HEK293 (cell line): ENCODE results near the gene BORA.

Source experiments
- MYNN ChIP-seq: fragments of 450-650 bp; formaldehyde crosslinking; IDR thresholded peaks from 2 replicates; pipeline ENCODE4 v1.5.1; 2016; ENCODE audit warnings: missing biosample characterization, missing genetic modification characterization, borderline replicate concordance
- SALL2 ChIP-seq: fragments of 450-650 bp; formaldehyde crosslinking; IDR thresholded peaks from 2 replicates; pipeline ENCODE4 v1.5.0; 2017; ENCODE audit warnings: missing biosample characterization, mild to moderate bottlenecking, missing genetic modification characterization, borderline replicate concordance
- TCF7L2 ChIP-seq: IDR thresholded peaks from 2 replicates; pipeline ENCODE4 v1.6.1; 2011; ENCODE audit warnings: low read depth, mild to moderate bottlenecking, inconsistent platforms, low read length, moderate library complexity, borderline replicate concordance
- TRIM28 ChIP-seq: IDR thresholded peaks from 2 replicates; pipeline ENCODE4 v1.6.1; 2011; ENCODE audit warnings: low read length, control low read depth, borderline replicate concordance
- YY1 ChIP-seq: fragments of 450-650 bp; formaldehyde crosslinking; IDR thresholded peaks from 2 replicates; pipeline ENCODE4 v1.5.1; 2018; ENCODE audit warnings: missing biosample characterization, missing genetic modification characterization
- ZBTB20 ChIP-seq: fragments of 450-650 bp; formaldehyde crosslinking; IDR thresholded peaks from 2 replicates; pipeline ENCODE4 v1.5.1; 2016; ENCODE audit warnings: missing biosample characterization, missing genetic modification characterization
- ZFHX2 ChIP-seq: fragments of 450-650 bp; formaldehyde crosslinking; conservative IDR thresholded peaks from 2 replicates; pipeline ENCODE4 v1.5.1; 2016; ENCODE audit warnings: missing biosample characterization, missing genetic modification characterization
- ZNF112 ChIP-seq: fragments of 450-650 bp; formaldehyde crosslinking; IDR thresholded peaks from 2 replicates; pipeline ENCODE4 v1.5.0; 2017; ENCODE audit warnings: missing biosample characterization, missing genetic modification characterization
- ZNF202 ChIP-seq: fragments of 450-650 bp; formaldehyde crosslinking; IDR thresholded peaks from 2 replicates; pipeline ENCODE4 v1.5.1; 2016; ENCODE audit warnings: missing biosample characterization, missing genetic modification characterization, borderline replicate concordance
- ZNF274 ChIP-seq, 2 experiments: fragments of 200-500 bp in 1 of 2; fragments of 450-650 bp in 1 of 2; sonication (Bioruptor generic) in 1 of 2; formaldehyde crosslinking in 1 of 2; IDR thresholded peaks; 2 replicates each; pipeline versions ENCODE4 v1.5.1 to v1.6.1; 2014 to 2016; ENCODE audit warnings: borderline replicate concordance in 1 of 2, inconsistent platforms in 1 of 2, low read length in 1 of 2, missing biosample characterization in 1 of 2, missing genetic modification characterization in 1 of 2
- ZNF302 ChIP-seq: fragments of 450-650 bp; formaldehyde crosslinking; IDR thresholded peaks from 2 replicates; pipeline ENCODE4 v1.5.1; 2016; ENCODE audit warnings: missing biosample characterization, missing genetic modification characterization, low read depth
- ZNF311 ChIP-seq: fragments of 450-650 bp; formaldehyde crosslinking; IDR thresholded peaks from 2 replicates; pipeline ENCODE4 v1.5.1; 2017; ENCODE audit warnings: missing biosample characterization, missing genetic modification characterization, borderline replicate concordance
- ZNF394 ChIP-seq: fragments of 450-650 bp; formaldehyde crosslinking; IDR thresholded peaks from 2 replicates; pipeline ENCODE4 v1.5.1; 2016; ENCODE audit warnings: missing biosample characterization, missing genetic modification characterization, mild to moderate bottlenecking, moderate library complexity, borderline replicate concordance
- ZNF426 ChIP-seq: fragments of 450-650 bp; formaldehyde crosslinking; IDR thresholded peaks from 2 replicates; pipeline ENCODE4 v1.5.1; 2017; ENCODE audit warnings: missing biosample characterization, missing genetic modification characterization, mild to moderate bottlenecking, inconsistent platforms, moderate library complexity
- ZNF521 ChIP-seq: fragments of 450-650 bp; formaldehyde crosslinking; IDR thresholded peaks from 2 replicates; pipeline ENCODE4 v1.5.1; 2017; ENCODE audit warnings: missing biosample characterization, mild to moderate bottlenecking, missing genetic modification characterization
- ZNF544 ChIP-seq: fragments of 450-650 bp; formaldehyde crosslinking; IDR thresholded peaks from 2 replicates; pipeline ENCODE4 v1.5.0; 2017; ENCODE audit warnings: missing biosample characterization, missing genetic modification characterization
- ZNF776 ChIP-seq: fragments of 450-650 bp; formaldehyde crosslinking; IDR thresholded peaks from 2 replicates; pipeline ENCODE4 v1.5.0; 2017; ENCODE audit warnings: missing biosample characterization, missing genetic modification characterization, borderline replicate concordance
- TF ChIP-seq, protein P1 (sequence below): fragments of 450-650 bp; formaldehyde crosslinking; conservative IDR thresholded peaks from 2 replicates; pipeline ENCODE4 v1.5.1; 2016; ENCODE audit warnings: low read depth, missing biosample characterization, missing genetic modification characterization
- TF ChIP-seq, protein P2 (sequence below): sonication (generic); formaldehyde crosslinking; IDR thresholded peaks from 2 replicates; pipeline ENCODE4 v1.8.1; 2022; ENCODE audit warnings: mild to moderate bottlenecking, moderate library complexity, missing genetic modification reagents
- TF ChIP-seq, protein P3 (sequence below): fragments of 450-650 bp; formaldehyde crosslinking; IDR thresholded peaks from 2 replicates; pipeline ENCODE4 v1.5.1; 2016; ENCODE audit warnings: missing biosample characterization, missing genetic modification characterization
- TF ChIP-seq, protein P4 (sequence below): fragments of 450-650 bp; formaldehyde crosslinking; optimal IDR thresholded peaks from 2 replicates; pipeline ENCODE3; 2016; ENCODE audit warnings: missing biosample characterization, mild to moderate bottlenecking, missing genetic modification characterization
- TF ChIP-seq, protein P5 (sequence below): fragments of 450-650 bp; IDR thresholded peaks from 2 replicates; pipeline ENCODE4 v1.5.1; 2018; ENCODE audit warnings: missing biosample characterization, mild to moderate bottlenecking, missing genetic modification characterization
- TF ChIP-seq, protein P6 (sequence below): fragments of 450-650 bp; formaldehyde crosslinking; IDR thresholded peaks from 2 replicates; pipeline ENCODE4 v1.5.1; 2016; ENCODE audit warnings: missing biosample characterization, missing genetic modification characterization
- TF ChIP-seq, protein P7 (sequence below): fragments of 450-650 bp; formaldehyde crosslinking; IDR thresholded peaks from 2 replicates; pipeline ENCODE4 v1.5.1; 2016; ENCODE audit warnings: missing biosample characterization, missing genetic modification characterization

BORA gene

DNA sequence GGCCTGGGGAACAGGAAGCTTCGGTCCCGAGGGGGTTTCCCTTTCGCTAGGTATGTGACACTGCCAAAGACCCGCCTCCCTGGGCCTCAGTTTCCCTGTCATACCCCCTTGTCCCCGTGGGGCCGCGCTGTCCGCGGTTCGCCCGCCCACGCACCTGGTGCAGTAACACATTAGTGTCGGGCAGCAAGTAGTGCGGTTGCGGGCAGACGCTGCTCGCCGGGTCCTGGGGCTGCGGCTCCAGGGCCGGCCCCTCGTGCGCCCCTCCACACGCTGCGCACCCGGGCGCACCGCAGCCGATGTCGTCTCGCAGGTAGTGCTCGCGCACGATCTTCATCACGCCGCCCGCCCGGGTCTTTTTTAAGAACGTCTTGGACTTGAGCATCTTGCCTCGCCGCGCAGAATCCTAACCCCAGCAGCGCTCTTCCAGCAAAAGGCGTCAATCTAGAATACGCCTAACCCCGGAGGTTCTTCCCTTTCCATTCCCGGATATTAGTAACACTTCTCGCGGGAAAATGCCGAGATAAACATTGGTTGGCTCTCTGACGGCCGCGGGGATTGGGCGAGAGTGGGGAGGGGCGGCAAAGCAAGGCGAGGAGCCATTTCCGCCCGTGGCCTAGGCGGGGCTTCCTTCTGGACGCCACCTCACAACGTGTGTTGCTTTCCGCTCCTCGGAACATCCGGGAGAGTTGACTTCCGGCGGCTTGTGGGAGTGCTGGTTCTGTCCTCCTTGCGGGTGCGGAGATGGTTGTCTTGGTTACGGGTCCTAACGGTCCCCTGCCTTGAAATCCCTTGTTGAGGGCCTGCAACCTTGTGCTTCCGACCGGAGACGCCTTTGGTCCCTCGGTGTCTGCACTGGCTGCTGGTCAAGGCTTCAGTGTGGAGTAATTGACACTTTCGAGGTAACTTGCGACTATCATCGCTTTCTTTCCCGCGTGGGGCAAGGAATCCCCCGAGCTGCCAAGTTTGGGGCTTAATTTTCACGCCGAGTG is 54.0 kb downstream of the BORA start, which contains the start of the genes DIS3 and PIBF1 (continued):
- TF ChIP-seq, protein P1, sequence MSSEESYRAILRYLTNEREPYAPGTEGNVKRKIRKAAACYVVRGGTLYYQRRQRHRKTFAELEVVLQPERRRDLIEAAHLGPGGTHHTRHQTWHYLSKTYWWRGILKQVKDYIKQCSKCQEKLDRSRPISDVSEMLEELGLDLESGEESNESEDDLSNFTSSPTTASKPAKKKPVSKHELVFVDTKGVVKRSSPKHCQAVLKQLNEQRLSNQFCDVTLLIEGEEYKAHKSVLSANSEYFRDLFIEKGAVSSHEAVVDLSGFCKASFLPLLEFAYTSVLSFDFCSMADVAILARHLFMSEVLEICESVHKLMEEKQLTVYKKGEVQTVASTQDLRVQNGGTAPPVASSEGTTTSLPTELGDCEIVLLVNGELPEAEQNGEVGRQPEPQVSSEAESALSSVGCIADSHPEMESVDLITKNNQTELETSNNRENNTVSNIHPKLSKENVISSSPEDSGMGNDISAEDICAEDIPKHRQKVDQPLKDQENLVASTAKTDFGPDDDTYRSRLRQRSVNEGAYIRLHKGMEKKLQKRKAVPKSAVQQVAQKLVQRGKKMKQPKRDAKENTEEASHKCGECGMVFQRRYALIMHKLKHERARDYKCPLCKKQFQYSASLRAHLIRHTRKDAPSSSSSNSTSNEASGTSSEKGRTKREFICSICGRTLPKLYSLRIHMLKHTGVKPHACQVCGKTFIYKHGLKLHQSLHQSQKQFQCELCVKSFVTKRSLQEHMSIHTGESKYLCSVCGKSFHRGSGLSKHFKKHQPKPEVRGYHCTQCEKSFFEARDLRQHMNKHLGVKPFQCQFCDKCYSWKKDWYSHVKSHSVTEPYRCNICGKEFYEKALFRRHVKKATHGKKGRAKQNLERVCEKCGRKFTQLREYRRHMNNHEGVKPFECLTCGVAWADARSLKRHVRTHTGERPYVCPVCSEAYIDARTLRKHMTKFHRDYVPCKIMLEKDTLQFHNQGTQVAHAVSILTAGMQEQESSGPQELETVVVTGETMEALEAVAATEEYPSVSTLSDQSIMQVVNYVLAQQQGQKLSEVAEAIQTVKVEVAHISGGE (tag by site-specific recombination): peak; percentile 97
- no peak for TF ChIP-seq TCF7L2
- 0 out of 2 replicates have a peak, but pooled peaks have one; percentile 59 for TF ChIP-seq TRIM28
- TF ChIP-seq, protein P2, sequence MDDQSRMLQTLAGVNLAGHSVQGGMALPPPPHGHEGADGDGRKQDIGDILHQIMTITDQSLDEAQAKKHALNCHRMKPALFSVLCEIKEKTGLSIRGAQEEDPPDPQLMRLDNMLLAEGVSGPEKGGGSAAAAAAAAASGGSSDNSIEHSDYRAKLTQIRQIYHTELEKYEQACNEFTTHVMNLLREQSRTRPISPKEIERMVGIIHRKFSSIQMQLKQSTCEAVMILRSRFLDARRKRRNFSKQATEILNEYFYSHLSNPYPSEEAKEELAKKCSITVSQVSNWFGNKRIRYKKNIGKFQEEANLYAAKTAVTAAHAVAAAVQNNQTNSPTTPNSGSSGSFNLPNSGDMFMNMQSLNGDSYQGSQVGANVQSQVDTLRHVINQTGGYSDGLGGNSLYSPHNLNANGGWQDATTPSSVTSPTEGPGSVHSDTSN (CRISPR knock-in tag): no peak
- no peak for TF ChIP-seq ZNF521 (tag by site-specific recombination)
- TF ChIP-seq, protein P3, sequence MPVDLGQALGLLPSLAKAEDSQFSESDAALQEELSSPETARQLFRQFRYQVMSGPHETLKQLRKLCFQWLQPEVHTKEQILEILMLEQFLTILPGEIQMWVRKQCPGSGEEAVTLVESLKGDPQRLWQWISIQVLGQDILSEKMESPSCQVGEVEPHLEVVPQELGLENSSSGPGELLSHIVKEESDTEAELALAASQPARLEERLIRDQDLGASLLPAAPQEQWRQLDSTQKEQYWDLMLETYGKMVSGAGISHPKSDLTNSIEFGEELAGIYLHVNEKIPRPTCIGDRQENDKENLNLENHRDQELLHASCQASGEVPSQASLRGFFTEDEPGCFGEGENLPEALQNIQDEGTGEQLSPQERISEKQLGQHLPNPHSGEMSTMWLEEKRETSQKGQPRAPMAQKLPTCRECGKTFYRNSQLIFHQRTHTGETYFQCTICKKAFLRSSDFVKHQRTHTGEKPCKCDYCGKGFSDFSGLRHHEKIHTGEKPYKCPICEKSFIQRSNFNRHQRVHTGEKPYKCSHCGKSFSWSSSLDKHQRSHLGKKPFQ: no peak
- TF ChIP-seq, protein P4, sequence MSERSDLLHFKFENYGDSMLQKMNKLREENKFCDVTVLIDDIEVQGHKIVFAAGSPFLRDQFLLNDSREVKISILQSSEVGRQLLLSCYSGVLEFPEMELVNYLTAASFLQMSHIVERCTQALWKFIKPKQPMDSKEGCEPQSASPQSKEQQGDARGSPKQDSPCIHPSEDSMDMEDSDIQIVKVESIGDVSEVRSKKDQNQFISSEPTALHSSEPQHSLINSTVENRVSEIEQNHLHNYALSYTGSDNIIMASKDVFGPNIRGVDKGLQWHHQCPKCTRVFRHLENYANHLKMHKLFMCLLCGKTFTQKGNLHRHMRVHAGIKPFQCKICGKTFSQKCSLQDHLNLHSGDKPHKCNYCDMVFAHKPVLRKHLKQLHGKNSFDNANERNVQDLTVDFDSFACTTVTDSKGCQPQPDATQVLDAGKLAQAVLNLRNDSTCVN: peak; percentile 25
- no peak for TF ChIP-seq ZNF274 (IDR thresholded peaks at IDR 0.05; ENCODE audit: low read length)
- TF ChIP-seq ZNF274 (tag by site-specific recombination; IDR thresholded peaks at IDR 0.05; ENCODE audit: borderline replicate concordance): no peak
- TF ChIP-seq YY1 (tag by site-specific recombination): no peak
- peak; percentile 88 for TF ChIP-seq ZBTB20 (tag by site-specific recombination)
- TF ChIP-seq ZNF112 (tag by site-specific recombination): no peak
- TF ChIP-seq ZNF544: no peak
- no peak for TF ChIP-seq ZNF302 (tag by site-specific recombination)
- no peak; the same call in 1 of the 2 replicates for TF ChIP-seq MYNN (tag by site-specific recombination)
- TF ChIP-seq ZFHX2 (tag by site-specific recombination): peak; percentile 61
- TF ChIP-seq ZNF202 (tag by site-specific recombination): no peak
- no peak for TF ChIP-seq ZNF776 (tag by site-specific recombination)
- no peak for TF ChIP-seq ZNF311 (tag by site-specific recombination)
- no peak for TF ChIP-seq ZNF426 (tag by site-specific recombination)
- TF ChIP-seq, protein P5, sequence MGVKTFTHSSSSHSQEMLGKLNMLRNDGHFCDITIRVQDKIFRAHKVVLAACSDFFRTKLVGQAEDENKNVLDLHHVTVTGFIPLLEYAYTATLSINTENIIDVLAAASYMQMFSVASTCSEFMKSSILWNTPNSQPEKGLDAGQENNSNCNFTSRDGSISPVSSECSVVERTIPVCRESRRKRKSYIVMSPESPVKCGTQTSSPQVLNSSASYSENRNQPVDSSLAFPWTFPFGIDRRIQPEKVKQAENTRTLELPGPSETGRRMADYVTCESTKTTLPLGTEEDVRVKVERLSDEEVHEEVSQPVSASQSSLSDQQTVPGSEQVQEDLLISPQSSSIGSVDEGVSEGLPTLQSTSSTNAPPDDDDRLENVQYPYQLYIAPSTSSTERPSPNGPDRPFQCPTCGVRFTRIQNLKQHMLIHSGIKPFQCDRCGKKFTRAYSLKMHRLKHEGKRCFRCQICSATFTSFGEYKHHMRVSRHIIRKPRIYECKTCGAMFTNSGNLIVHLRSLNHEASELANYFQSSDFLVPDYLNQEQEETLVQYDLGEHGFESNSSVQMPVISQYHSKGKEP: no peak
- TF ChIP-seq, protein P6, sequence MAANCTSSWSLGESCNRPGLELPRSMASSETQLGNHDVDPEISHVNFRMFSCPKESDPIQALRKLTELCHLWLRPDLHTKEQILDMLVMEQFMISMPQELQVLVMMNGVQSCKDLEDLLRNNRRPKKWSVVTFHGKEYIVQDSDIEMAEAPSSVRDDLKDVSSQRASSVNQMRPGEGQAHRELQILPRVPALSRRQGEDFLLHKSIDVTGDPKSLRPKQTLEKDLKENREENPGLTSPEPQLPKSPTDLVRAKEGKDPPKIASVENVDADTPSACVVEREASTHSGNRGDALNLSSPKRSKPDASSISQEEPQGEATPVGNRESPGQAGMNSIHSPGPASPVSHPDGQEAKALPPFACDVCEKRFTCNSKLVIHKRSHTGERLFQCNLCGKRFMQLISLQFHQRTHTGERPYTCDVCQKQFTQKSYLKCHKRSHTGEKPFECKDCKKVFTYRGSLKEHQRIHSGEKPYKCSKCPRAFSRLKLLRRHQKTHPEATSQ: no peak
- TF ChIP-seq, protein P7, sequence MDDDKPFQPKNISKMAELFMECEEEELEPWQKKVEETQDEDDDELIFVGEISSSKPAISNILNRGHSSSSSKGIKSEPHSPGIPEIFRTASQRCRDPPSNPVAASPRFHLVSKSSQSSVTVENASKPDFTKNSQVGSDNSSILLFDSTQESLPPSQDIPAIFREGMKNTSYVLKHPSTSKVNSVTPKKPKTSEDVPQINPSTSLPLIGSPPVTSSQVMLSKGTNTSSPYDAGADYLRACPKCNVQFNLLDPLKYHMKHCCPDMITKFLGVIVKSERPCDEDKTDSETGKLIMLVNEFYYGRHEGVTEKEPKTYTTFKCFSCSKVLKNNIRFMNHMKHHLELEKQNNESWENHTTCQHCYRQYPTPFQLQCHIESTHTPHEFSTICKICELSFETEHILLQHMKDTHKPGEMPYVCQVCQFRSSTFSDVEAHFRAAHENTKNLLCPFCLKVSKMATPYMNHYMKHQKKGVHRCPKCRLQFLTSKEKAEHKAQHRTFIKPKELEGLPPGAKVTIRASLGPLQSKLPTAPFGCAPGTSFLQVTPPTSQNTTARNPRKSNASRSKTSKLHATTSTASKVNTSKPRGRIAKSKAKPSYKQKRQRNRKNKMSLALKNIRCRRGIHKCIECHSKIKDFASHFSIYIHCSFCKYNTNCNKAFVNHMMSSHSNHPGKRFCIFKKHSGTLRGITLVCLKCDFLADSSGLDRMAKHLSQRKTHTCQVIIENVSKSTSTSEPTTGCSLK (tag by site-specific recombination): no peak
- TF ChIP-seq ZNF394 (tag by site-specific recombination): no peak; the same call in 1 of the 2 replicates
- TF ChIP-seq SALL2 (tag by site-specific recombination): no peak
